DMS53 (cell line): ENCODE results near the gene NHLRC2.

Experiments used
- DNase-seq: peaks from one replicate; lab custom pipeline; 2025; lab: John Stamatoyannopoulos, UW

The NHLRC2 gene

DNA sequence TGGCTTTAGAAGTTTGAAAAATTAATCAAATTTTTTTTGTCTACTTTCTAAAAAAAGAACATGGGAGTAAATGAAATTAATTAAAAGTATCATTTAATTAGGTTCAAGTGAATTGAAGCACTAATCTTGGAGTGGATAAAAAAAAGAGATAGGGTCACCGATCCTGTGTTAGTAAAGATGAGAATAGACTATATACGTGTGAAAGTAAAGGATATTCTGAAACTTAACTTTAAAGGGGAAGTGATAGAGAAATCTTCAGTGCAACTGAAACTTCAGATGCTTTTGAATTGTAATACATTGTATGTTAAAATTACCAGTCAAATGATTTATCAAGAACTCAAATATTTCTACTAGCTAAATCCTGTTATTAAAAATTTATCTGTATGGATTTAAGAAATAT is 4.8 kb downstream of the NHLRC2 start:
- DNase-seq: no peak

- no peak for DNase-seq
These were observed 11.4 kb downstream of the NHLRC2 start for GRCh38 chr10:113865901-113866300.

DNA sequence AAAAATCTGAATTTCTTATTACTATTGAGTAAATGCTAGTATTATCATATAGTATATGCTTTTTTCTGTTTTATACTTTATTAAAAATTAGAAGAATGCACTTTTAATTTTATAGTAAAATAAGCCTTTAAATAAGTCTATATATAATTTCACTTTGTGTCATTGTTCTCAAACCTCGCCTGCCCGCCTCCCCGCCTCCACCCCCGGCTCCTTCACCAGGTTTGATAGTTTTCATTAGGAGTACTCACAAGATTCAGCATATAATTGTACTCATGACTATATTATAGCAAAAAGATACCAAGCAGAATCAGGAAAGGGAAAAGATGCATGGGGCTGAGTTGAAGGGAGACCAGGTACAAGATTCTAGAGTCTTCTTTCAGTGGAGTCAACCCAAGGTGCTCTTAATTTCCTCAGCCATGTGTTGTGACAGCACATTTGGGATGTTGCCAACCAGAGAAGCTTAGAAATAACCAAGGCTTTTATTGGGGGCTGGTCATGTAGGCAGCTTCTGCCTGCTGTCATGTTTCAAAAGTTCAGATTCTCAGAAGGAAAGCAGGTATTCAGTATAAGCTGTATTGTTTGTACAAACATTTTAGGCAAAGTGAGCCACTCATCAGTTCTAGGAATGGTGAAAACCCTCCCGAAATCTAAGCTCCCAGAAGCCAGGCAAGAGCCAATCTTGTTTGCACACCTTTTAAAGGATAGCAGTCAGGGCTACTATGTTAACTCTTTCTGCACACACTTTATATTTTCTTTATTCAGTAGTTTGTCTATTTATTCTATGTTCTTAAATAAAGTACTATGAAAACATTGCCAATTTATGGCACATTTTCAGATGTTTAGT is 12.3 kb downstream of the NHLRC2 start:
- DNase-seq: no peak

- DNase-seq: no peak
These were observed 13.4 kb downstream of the NHLRC2 start for GRCh38 chr10:113867904-113868303.

GRCh38 chr10:113869789-113870188 is 15.3 kb downstream of the NHLRC2 start:
- no peak for DNase-seq

- peak; percentile 9 for DNase-seq
These were observed 17.9 kb downstream of the NHLRC2 start for GRCh38 chr10:113872139-113873030.

DNA sequence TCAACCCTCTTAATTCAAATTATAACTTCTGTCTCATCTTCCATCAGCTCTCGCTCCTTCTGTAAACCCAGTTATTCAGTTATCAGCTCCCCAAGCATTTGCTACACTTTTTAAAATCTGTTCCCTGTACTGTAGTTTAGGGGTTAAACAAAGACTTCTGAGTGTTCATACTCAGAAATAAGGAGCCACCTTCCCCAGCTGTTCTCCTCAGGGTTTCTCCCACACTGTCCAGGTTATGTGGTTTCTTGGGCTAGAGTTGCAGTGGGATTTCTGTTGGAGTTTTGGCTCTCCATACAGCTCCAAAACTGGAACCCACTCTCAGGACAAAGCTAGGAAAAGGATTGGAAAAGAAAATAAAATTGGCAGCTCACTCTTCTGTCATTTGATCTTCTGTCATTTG is 20.8 kb downstream of the NHLRC2 start:
- no peak for DNase-seq

DNA sequence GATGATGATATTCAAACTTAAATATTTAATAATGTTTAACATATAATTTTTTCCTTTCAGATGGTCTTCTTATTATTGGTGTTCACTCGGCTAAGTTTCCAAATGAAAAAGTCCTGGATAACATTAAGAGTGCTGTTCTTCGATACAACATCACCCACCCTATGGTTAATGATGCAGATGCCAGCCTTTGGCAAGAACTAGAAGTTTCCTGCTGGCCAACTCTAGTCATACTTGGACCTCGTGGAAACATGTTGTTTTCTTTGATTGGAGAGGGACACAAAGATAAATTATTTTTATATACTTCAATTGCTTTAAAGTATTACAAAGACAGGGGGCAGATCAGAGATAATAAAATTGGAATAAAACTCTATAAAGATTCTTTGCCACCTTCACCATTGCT is 22.0 kb downstream of the NHLRC2 start:
- DNase-seq: no peak

DNA sequence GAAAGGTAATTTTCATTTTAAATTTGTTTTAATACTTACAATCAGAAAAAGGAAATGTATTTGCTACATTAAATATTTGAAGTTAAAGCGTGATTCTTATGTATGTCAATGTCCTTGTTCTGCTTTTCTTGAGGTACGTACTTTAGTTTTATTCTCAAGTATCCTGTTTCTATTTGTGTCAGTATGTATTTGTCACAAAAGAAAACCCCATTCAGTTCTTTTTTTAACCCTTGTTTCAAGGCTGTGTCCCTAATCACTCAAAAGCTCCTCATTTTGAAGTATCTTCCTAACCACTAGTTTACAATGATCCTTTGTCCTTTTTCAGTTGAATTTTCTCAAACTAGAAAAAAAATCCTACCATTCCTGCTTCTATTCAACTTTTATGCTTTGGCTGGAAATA is 25.2 kb downstream of the NHLRC2 start:
- no peak for DNase-seq

GRCh38 chr10:113880236-113880635 is 25.8 kb downstream of the NHLRC2 start:
- no peak for DNase-seq

- no peak for DNase-seq
These were observed 27.8 kb downstream of the NHLRC2 start for GRCh38 chr10:113882240-113882639.

DNA sequence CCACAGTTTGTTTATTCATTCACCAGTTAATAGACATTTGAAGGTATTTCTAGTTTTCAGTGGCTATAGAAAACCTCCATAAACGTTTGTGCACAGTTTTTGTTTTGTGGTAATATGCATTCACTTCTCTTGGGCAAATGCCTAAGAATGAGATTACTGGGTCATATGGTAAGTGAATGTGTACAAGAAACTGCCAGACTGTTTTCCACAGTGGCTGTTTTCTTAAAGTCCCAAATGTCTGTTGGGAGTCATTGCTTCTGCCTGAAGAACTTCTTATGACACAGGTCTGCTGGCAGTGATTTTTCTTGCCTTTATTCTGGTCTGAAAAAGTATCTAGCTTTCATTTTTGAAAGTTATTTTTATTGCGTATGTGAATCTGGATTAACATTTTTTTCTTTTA is 35.5 kb downstream of the NHLRC2 start:
- no peak for DNase-seq

DNA sequence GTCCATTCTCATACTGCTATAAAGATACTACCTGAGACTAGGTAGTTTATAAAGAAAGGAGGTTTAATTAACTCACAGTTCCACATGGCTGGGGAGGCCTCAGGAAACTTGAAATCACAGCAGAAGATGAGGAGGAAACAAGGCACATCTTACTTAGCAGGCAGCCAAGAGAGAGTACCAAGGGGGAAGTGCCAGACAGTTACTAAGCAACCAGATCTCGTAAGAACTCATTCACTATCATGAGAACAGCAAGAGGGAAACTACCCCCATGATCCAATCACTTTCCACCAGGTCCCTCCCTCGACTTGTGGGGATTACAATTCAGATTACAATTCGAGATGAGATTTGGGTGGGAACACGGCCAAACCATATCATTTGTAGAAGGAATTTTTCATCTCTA is 36.3 kb downstream of the NHLRC2 start:
- DNase-seq: no peak

DNA sequence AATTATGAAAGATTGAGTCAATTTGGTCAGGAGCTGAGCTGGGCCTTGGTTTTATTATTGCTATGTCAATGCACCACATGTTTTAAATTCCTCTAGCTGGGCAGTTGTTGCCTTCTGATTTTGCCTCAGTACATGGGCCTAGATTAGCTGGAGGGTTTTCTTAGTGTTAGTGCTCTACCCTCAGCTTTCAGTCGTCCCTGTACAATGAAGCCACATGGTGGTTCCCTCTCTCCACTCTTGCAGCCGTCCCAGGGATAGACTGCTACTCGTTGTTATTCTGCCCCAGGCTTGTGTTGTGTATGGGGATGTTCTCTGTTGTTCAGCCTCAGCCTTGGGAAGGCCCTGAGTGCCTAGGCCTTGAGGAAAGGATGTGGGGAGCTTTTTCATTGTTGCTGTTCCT is 37.0 kb downstream of the NHLRC2 start:
- DNase-seq: no peak

DNA sequence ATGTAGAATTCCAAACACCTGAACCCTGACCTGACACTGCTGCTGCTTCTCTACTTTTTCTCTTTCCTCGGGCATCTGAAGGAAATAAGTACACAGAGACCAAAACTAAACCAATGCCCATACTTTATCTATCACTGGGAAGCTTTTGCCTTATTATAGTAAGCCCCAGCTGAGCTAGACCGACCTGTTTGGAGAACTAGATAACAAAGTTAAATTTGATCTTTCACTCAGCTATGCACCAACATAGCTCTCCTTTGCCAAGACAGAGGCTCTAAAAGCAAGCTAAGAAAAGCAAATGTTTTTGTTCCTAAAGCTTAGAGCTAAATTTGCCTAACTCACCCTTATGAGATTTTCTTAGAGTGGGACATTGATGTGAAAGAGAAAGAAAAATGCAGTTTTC is 39.1 kb downstream of the NHLRC2 start:
- DNase-seq: no peak

- no peak for DNase-seq
These were observed 40.1 kb downstream of the NHLRC2 start for GRCh38 chr10:113894581-113894980.

DNA sequence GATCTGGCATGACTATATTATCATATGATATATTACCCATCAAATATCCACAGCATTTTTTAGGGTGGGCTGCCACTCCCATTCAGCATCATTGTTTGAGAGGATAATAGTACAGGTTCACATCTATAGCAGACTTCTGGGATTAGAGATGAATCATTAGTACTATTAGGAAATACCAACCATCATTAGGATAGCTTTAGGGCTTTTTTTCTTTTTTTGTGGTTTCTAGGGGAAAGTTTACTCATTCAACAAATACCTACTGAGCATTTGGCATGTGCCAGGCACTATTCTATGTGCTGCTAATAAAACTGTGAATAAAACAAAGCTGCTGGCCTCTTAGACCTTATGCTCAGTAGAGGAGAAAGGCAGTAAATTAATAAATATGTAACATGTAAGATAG is 40.6 kb downstream of the NHLRC2 start:
- no peak for DNase-seq

GRCh38 chr10:113897693-113898618 is 43.5 kb downstream of the NHLRC2 start:
- DNase-seq: peak; percentile 8

- DNase-seq: no peak
These were observed 45.6 kb downstream of the NHLRC2 start for GRCh38 chr10:113899952-113900598.

DNA sequence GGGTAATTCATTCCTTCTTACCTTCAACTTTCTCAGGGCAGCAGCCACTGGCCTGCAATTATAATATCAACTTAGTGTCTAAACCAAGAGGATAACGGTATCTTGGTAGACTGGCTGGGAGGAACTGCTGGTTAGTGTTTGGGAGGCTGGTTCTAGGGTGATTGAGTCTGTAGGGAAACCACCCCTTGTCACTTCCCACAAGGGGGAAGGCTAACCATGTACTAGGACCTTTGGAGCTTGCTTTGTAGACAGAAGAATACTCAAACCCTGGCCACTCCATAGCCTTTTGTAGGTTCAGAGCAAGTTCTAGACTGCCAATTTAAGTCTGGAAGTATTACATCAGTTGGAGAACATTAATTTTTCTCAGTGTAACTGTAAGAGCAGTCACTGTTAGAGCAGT is 51.3 kb downstream of the NHLRC2 start:
- peak; percentile 5 for DNase-seq

DNA sequence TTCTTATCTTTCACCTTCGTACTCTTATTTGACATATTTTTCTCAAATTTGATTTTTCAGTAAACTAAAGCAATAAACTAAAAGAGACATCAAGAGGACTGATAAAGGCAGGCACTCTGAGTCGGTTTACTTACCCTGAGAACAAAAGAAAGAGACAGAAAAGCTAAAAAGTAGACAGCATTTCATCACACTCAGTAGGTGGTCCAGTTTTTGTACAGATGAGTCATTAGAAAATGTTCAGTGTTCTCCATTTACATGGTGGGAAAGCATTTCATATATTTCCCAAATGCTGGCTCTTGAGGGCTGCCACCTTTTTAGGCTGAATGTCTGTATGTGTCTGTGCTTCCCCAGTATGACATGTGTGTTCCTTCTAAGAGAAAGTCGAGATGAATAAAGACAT is 52.7 kb downstream of the NHLRC2 start:
- DNase-seq: no peak

GRCh38 chr10:113908236-113908635 is 53.8 kb downstream of the NHLRC2 start:
- DNase-seq: no peak
